Adipose tissue (tissue), 3 donors: Measurements from ENCODE around the gene SORCS3. TPM values are rescaled to one million over a fixed set of nuclear protein-coding genes. Genes with fewer than 3 reads are reported as not detected.

ENCODE experiments used
- H3K27ac ChIP-seq: one replicate; pipeline ENCODE4 v1.5.1; 2013; ENCODE audit warnings: low read depth, low read length
- WGBS, 3 donors: extraction: QIAGEN DNeasy Blood & Tissue Kit; methylation state at CpG; one replicate each; pipeline ENCODE4 v1.1.7; 2013; 5-methylcytosine and 5-hydroxymethylcytosine counted together
- polyA plus RNA-seq, 3 donors: library from polyadenylated mRNA; stranded (reverse); fragments of 200-250 nt; gene quantifications; one replicate each; pipeline ENCODE4 v1.2.3, GENCODE V29; 2013
- donor health status: healthy with polysubstance abuse.
- donor health status: Bipolar disorder and iron deficiency.
- donor health status: healthy.

The SORCS3 gene
- polyA plus RNA-seq, 3 donors = 0.01 TPM; not detected in 1

DNA sequence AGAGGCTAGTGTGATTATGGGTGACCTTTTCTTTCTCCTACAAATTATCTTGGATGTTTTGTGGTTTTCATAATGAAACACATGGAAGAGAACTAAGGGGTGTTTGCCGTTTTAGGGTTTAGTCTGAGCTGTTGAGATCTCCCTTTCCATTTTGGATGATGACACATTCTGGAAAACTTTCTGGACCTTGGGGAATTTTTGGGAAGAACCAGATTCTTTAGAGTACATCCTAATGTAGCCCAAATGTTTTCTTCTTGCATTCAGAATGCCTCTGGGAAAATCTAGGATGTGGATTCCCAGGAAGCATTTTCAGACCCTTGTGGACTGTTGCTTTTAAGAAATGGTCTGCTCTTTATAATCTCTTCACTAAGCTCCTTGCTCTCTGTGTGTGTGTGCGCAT, 165.7 kb downstream of the SORCS3 start:
- no peak overlapping the region for H3K27ac ChIP-seq
- WGBS, 3 donors = 77 to 87% (median 80%) methylated on average over 2 of the region's 2 CpGs

DNA sequence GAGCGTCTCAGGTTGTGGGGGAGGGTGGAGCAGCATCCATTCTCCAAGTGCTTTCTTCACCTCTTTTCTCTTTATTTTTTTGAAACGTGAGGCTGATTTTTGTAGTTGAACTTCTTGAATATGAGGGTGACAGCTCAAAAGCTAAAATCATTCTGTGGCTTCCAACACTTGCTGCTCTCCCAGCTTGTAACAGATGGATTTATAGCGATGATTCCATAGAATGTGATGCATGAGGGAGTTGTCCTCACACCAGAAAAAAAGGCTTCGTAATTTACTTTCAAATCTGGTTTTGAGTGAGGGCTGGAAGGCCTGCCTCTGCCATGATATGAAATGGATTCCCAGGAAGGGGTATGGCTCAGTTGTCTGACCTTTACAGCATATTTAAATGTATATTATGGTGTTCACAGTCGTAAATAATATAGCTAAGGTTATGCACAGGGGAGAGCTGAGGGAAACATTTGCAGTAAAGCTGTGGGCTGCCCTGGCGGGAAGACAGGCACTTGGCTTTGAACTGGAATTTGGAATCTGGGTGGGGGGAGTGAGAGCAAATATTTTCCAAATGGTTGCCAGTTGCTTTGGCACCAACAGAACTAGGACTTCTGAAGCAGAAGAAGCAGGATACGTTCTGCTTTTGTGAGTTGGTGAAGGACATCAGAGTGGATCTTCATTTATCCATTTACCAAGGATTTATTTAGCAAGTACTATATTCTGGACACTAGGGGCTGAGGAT, 166.7 kb downstream of the SORCS3 start:
- no peak overlapping the region for H3K27ac ChIP-seq
- 59 to 68% (median 67%) methylated on average over 7 of the region's 7 CpGs for WGBS, 3 donors

DNA sequence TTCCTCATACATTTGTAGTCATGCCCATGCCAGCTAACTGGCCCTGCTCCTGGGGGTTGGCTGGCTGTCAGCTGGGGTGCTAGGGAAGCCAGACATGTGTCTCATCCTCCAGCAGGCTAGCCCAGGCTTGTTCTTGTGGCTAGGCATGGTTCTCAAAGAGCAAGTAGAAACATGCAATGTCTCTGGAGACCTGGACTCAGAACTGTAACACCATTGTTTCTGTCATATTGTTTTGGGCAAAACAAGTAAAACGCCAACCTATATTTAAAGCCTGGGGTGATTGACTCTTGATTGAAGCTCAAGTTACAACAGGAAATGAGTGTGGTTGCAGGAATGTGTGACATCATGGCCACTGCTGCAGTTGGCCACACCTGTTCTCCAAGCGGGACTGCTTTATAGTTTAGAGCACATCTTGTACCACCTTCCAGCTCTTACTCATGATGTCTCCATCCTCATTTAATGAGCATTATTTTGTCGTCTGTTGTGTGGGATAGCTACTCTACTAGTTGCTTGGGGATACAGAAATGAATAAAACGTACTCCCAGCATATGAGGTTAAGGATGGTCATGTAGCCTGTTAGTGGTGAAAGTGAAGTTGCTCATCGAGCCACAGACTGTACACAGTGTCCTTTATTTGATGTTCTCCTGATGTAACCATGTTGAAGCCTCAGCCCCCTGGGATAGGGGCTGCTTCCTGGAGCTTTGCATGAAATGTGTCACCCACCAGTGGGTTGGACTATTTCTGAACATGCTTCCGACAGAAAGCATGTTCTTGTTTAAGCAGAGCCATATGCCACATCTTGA, 168.4 kb downstream of the SORCS3 start:
- no peak overlapping the region for H3K27ac ChIP-seq
- WGBS, 3 donors = 56 to 71% (median 61%) methylated on average over 6 of the region's 6 CpGs

DNA sequence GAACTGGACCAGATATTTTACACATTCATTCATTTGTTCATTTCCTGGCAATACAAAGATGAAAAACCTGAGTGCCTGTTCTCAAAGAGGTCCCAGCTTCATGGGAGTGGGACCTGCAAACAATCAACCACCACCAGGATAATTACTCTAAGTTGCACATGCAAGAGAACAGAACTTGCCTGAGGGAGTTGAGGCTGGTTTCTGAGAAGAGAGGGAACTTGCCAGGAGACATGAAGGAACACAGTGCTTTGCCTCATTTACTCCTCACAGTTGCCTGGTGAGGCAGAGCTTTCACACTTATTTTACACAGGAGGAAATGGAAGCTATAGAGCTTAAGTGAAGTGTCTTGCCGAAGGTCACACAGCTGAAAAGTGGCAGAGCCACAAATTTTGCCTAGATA, 170.1 kb downstream of the SORCS3 start:
- no peak overlapping the region for H3K27ac ChIP-seq
- 73 to 76% (median 74%) methylated on average over 1 of the region's 1 CpG for WGBS, 3 donors

DNA sequence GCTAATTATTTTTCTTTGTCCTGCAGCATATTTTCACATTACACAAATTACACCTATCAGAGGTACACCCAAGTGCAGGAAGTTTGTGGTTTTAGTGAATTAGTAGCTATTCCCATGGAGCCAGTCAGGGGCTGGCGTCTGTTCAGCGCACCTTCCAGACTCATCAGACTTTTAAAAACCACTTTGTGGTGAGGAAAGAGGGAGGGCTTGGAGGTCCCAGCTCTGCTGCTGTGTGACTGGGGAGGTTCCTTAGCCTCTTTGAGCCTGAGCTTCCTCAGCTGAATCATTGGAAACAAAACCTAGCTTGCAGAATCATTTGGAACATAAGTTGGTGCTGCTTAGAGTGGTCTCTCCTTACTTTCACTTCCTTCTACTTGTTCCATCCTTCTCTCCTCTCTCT, 175.4 kb downstream of the SORCS3 start:
- H3K27ac ChIP-seq = no peak overlapping the region
- 54 to 80% (median 63%) methylated on average over 2 of the region's 2 CpGs for WGBS, 3 donors

DNA sequence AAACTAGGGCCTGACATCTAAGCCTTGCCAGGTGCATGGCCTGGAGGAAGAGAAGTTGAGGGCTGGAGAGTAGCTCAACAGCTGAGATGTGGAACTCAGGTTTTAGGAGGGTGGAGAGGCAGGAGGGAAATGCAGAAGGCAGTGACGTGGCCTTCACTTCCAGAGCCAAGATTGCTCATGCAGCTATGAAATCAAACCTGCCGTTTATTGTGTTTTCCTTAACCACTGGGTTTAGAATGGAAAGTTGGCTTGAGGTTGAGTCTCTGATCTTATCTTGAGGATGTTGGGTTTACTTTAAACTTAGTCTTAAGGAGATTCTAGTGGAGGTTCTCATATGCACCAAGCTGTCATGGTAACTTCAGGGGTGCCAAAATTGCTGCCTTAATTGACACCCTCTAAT, 178.6 kb downstream of the SORCS3 start:
- 52 to 64% (median 60%) methylated on average over 2 of the region's 2 CpGs for WGBS, 3 donors
- no peak overlapping the region for H3K27ac ChIP-seq

DNA sequence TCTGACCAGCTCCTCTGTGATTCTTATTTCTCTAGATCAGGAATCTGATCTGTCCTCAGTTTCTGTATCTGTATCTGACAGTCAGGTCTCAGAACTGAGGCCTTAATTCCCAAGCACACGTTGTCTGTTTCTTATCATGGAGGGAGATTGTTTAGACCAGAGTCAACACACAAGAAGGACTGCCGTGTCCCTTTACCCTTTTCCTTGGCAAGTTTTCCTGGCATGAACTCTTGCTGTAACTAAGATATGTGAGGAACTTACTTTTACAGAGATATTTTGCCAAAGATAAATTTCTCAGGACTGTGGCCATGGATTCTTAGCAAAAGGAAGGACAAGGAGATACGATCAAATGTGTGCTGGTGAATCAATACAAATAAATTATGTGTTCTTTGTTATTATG, 181.0 kb downstream of the SORCS3 start:
- WGBS, 3 donors = 26 to 60% (median 34%) methylated on average over 3 of the region's 3 CpGs
- H3K27ac ChIP-seq = no peak overlapping the region

DNA sequence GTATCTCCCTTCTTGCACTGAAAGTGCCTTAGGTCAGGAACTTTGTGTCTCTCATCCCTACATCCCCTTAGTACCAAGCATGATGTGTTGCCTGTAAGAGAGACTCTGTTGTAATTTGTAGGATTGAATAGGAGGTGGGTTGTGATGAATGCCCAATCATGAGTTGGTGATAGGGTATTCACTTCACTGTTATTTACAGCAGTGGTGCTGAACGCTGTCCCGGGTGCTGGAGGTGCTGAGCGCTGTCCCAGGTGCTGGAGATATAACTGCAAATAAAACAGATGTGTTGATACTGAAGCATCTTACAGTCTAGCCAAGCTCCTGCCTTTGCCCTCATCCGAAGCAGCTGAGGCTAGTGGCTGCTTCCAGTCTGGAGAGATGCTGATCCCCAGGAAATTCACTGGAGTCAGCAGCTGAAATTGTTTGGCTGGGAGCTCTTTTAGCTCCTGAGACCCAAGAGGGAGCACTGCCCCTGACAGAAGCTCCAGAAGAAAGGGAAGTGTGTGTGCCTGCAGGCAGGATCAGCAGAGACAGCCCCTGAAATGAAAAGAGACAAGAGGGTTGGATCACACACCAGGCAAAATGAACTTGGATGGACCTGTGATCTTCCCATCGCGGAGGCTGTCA, 183.4 kb downstream of the SORCS3 start:
- 33 to 38% (median 37%) methylated on average over 6 of the region's 6 CpGs for WGBS, 3 donors
- no peak overlapping the region for H3K27ac ChIP-seq

DNA sequence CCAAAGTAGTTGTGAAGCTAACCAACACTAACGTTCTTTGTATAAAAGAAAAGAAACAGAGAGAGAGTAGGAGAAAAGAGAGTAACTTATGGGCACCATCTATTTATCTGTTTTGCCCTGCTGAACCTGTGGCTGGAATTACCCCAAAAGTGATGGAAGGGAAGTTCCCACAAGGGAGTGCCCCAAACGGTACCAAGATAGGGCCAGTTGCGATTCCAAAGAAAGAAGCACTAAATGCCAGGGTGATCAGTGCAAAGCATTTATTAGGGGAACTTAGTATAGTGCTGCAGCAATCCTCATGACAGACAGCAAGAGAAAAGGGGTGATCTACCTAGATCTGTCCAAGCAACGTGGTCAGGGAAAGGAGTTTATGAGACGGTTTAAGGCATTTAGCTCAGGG, 190.2 kb downstream of the SORCS3 start:
- 71 to 80% (median 78%) methylated on average over 5 of the region's 5 CpGs for WGBS, 3 donors
- H3K27ac ChIP-seq = no peak overlapping the region

DNA sequence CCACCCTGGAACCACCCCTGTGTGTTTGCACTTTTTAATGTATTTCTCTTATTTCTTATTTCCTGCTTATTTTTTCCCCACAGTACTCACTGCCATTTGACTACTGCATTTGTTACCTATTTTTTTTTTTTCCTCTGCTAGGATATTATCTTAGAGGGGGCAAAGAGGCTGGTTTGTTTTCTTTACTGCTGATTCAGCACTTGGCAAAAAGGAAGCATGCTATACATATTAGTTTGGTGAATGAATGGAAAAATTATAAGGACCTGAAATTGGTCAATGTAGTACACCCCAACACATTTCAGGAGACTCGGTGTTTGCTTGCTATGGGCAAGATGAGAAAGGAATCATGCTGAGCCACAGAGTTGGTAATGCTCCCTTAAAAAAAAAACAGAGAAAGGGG, 193.5 kb downstream of the SORCS3 start:
- 68 to 78% (median 71%) methylated on average over 1 of the region's 1 CpG for WGBS, 3 donors
- no peak overlapping the region for H3K27ac ChIP-seq

DNA sequence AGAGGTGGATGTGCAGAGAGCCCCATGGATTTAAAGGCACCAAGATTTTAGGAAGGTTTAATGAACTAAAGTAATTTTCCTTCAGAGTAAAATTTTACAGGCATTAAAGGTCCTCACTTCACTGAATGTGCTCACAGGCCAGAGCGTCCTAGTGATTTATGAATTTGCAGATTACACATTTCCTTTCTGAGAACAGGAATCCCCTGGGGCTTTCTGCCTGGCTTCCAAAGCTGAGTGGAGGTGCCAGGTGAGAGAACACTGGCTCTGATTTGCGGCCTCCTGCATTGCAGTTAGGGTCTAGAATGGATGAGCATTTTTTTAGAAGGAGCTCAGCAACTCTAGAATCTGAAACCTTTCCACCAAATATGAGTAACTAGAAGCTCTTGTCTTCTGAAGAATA, 194.3 kb downstream of the SORCS3 start:
- no peak overlapping the region for H3K27ac ChIP-seq
- 31 to 51% (median 34%) methylated on average over 2 of the region's 2 CpGs for WGBS, 3 donors

DNA sequence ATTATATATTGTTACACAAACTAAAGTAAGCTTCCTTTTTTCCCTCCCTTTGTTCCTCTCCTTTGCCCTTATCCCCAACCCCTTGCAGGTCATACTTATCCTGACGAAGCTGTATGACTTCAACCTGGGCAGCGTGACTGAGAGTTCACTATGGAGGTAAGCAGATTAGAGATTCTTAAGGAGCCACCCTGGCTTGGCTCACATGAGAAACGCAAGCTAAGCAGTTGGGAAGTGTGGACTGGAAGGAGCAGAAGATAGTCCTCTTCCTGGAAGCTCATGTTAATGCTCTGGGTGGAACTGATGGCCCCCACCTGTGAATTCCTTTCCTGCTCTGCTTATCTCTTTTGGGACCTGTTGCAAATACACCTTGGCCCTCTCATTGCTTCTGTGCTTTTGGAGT, 201.6 kb downstream of the SORCS3 start:
- WGBS, 3 donors = 65 to 78% (median 68%) methylated on average over 3 of the region's 3 CpGs
- no peak overlapping the region for H3K27ac ChIP-seq

DNA sequence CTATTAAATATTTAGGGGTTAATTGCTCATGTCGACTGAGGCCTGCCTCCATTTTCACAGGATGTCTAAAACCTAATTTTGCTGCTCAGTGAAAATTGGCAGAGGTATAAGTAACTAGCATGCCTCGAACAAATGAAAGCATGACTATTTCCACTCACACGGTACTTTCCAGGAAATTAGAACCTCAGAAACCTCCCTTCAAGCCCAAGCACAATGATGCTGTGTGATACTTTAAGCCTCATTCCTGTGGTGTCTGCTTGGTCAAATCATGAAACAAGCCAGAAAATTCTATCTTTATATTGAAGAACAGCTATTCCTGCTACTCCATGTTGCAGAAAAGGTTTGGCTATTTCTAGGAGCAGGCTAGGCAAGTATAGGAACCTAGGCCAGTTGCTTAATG, 203.0 kb downstream of the SORCS3 start:
- H3K27ac ChIP-seq = no peak overlapping the region
- WGBS, 3 donors = 66 to 74% (median 69%) methylated on average over 3 of the region's 3 CpGs

DNA sequence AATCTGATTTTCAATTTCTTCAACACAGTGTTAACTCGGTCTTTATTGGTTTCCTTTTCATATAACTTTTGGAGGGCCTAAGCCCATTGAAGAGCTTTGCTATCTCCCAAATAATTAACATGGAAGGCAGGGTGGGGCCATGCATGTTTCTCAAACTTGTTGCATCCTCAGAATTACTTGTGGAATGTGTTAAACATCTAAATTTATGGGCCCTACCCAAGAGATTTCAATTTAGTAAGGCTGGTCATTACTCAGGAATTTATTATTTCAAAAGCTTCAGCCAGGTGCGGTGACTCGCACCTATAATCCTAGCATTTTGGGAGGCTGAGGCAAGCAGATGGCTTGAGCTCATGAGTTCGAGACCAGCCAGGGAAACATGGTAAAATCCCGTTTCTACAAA, 208.9 kb downstream of the SORCS3 start:
- WGBS, 3 donors = 79 to 90% (median 88%) methylated on average over 5 of the region's 5 CpGs

DNA sequence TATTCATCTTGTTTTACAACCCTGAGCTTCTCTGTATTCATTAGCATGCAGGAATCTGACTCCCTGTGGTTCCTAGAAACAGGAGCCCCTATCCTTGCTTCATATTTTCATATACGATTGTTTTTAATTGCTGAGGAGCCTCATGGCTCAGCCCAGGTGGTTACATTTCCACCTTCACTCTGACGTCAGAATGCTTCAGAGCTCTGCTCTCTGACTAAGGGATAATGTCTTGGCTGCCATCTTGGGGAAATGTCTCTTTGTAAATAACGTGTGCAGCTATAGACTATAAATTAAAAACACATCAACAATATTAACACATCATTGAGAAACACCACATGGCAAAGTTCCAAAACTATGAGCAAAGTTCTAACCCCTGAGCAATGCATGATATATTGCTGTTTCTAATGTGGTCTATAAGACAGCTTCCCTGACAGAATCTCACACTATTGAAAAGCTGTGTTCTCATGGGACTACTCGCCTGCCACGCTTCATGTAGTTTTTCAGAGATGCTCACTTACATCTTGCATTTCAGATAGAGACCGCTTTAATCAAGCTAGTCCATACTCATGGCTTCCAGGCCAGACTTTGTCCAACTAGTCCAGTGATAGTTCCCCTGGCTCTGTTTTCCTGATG, 227.0 kb downstream of the SORCS3 start:
- 66 to 76% (median 72%) methylated on average over 6 of the region's 6 CpGs for WGBS, 3 donors
- no peak overlapping the region for H3K27ac ChIP-seq

More for the DNA sequence above, 208.9 kb downstream of the SORCS3 start:
- no peak overlapping the region for H3K27ac ChIP-seq

DNA sequence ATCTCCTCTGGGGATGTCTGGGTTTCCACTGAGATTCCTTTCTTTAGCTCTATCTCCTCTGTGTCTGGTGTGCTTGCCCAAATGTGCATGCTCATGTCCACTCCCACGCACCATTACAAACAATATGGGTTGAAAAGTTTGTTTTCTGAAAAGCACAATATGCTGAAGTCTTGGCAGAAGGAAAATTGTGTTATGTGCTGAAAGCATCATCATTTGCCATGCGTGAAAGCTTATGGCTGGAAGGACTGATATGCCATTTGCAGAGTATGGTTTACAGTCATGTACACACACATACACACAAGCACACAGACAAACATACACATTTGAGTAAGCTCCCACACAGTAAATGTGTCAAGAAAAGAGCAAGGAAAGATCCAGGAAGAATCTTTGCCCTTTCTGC, 231.6 kb downstream of the SORCS3 start:
- no peak overlapping the region for H3K27ac ChIP-seq
- WGBS, 3 donors = 57 to 60% (median 58%) methylated on average over 2 of the region's 2 CpGs

DNA sequence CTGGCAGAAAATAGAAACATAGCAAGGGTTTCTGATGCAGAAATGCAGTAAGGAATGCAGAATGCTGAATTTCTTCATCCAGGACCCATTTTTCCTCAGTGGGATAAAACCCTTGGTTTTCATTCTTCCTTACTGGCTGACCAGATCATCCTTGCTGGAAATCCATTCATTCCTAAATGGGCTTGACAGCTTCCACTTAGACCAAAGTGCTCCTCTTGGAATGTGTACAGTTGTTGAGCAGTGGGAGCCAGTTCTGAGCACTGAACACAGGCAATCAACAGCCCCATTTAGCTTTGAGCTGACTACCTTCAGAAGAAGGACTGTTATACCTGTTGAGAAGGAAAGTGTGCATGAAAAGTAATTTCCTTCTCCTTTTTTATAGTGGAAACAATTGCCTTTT, 232.1 kb downstream of the SORCS3 start:
- H3K27ac ChIP-seq = no peak overlapping the region

DNA sequence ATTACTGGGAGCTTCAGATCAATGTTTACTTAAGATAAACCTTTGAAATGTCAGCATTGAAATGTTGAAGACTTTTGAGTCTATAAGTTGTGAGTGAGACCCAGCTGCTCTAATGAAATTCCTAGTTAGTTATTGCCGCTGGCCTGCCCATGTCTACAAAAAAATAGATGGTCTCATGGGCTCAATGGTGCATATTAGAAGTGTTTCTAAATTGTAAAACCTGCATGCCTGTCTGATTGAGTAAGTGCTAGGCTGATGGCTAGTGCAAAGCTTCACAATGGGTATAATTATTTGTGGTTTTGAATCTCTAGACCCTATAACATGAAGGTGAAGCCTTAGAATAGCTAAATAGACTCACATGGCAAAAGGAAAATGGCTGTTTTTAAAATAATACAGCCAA, 234.5 kb downstream of the SORCS3 start:
- 72 to 88% (median 79%) methylated on average over 1 of the region's 1 CpG for WGBS, 3 donors
- no peak overlapping the region for H3K27ac ChIP-seq
